T-helper 9 cell (primary cell): Measurements from ENCODE around the gene OR5B2.
"Not testable (repeated sequence)": the region's sequence is repeated elsewhere in the genome, so short reads cannot be mapped to it uniquely, and the experiment has no call there.

Experiments
- DNase-seq: peaks from one replicate; pipeline ENCODE4 v3.0.0-alpha.2; 2020
- total RNA-seq, 2 donors: gene quantifications; one replicate each; lab custom pipeline; 2026; lab: John Stamatoyannopoulos, UW

Gene OR5B2
- total RNA-seq: 0 reads per million in 2 donors

DNA sequence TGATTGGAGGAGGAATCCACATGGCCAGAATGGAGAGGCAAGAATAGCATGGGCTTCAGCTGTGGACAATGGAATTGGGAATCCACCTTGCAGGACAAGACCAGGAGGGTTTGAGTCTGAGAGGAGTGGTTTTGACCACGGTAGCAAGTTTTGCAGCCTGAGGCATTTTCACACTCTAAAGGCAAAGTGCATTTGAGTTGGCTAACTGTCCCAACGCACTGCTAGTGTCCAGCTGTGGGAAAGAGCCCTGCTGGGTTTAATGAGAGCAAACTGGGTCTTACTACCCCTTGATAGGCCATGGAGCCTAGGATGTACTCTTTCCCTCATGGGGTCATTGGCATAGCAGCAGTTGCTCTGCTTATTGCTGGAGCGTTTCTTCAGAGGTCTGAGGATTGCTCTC, at the start of gene OR5B2:
Gene OR5B2 (minus strand): TSS at position 101 of the 400 bp plus-strand sequence. CDS start 4,860 bp downstream, outside the sequence.
- no peak for DNase-seq

DNA sequence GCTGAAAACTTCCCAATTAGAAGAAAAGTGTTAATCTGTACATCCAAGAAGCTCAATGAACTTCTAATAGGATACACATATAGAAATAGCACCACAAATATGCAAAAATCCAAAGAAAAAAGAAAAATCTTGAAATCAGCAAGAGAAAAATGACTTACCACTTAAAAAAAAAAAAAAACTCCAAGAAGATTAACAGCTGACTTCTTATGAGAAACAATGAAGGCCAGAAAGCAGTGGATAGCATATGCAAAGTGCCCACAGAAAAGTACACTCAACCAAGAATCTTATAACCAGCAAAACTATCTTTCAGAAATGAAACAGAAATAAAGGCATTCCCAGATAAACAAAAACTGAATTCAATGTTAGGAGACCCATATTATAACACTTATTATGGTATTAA, 44.0 kb upstream of the OR5B2 start:
- DNase-seq: no peak

DNA sequence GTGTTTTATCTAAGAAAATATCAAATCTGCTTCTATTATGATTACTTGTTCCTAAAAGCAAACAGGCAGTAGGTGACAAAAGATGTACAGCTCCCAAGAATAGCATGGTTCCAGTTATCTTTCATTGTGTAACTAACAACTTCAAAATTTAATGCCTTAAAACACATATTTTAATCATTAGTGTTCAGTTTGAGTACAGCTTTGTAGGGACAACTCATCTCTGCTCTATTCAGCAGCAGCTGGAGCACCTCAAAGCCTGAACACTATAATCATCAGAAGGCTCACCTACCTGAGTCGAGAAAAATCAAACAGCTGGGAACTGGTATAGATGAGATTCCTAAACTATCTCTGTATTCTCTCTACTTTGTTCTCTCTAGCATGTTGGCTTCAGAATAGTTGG, 38.4 kb upstream of the OR5B2 start:
- DNase-seq: no peak

DNA sequence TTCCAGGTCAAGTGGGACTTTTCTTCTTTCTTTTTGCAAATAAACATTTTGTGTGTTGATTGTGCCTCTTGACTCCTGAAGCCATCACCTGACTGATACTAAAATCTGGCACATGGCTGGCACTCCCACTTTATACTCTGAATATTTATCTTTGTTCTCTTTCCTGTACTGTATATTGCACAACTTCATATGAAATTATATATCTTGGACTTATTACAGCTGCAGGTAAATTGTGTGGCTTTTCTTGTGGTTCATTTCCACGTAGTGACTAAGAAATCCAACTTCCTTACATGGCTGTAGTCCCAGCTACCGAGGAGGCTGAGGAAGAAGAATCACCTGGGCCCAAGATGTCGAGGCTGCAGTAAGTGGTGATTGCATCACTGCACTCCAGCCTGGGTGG, 37.8 kb upstream of the OR5B2 start:
- DNase-seq: no peak

DNA sequence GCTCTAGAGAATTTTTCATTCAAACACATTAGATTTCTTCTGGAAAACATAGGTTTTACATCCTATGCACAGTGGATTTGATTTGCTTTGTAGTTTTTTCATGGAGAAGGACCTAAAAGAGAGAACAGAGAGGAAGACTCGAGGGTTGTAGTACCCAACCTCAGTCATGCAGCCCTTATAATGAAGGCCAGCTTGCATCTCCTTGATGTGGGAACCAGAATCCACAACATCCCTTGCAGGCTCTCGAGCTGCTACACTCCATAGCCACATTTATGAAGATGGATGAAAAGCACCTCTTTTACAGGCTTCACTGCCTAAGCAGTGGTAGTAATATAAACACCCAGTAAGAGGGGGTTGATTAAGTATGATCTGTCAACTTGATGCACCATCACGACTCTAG, 23.7 kb upstream of the OR5B2 start:
- DNase-seq: no peak

DNA sequence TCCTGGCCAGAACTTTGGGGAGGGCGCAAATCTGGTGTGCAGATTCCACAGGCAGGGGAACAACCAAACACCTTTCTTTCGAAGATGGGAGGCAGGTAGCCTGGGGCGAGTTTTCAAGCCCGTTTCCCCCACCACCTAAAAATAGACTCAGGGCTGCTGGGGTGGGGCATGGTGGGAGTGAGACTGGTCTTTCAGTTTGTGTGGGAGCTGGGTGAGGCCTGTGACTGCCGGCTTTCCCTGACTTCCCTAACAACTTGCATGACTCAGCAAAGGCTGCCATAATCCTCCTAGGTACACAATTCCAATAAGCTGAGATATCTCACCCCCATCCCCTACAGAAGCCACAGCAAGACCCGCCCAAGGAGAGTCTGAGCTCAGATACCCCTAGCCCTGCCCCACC, 18.4 kb upstream of the OR5B2 start:
- no peak for DNase-seq

DNA sequence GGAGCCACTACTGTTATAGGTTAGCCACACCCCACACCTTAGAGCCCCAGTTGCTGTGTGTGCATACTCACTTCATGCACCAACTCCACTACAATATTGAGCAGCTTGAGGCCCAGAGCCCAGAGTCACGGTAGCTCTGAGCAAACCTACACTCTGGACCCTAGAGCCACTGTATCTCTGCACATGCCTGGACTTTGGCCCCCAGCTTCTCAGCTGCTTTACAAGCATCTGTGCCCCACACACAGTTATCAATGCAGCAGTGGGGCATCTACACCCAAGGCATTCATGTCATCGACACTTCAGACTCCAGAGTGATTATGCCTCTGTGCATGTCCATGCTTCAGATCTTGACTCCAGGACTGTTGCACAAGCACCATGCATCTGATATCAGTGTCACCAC, 16.4 kb upstream of the OR5B2 start:
- DNase-seq: no peak

DNA sequence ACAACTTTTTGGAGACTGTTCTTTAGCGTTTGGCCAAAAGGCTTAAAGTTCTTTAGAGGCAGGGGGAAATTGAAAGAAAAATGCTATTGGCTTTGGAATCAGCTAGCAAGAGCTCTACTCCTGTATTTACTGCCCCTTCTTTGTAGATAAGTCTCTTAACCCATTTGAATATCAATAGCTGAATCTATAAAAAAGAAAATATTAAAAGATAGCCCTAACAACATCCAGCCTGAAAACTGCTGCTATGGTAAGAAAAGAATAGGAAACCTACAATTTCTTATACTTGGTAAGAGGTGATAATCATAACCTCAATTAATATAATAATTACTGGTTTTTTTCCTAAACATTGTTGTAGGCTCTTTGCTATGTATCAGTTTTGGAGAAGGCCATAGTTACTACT, 14.2 kb upstream of the OR5B2 start, which contains the start of gene OR5B12:
Gene OR5B12 (minus strand): TSS at position 101 of the 400 bp plus-strand sequence. CDS start 2,085 bp downstream, outside the sequence.
- no peak for DNase-seq

DNA sequence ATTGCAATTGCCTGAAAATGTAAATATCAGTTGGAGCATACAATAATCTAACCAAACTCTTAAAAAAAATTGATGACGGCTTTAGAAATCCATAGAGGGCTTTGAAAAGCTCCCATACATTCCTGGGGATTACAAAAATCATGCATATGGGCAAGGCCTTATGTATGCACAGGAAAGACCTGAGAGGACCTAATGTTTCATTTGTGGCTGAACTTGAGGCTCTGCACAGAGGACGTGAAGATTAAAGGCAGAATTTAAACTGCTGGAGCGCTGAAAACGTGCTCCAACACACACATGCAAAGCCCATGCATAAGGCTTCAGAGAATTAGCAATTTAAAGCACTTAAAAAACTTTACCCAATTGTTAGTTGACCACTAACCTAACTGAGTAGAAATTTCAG, 10.6 kb upstream of the OR5B2 start:
- no peak for DNase-seq

DNA sequence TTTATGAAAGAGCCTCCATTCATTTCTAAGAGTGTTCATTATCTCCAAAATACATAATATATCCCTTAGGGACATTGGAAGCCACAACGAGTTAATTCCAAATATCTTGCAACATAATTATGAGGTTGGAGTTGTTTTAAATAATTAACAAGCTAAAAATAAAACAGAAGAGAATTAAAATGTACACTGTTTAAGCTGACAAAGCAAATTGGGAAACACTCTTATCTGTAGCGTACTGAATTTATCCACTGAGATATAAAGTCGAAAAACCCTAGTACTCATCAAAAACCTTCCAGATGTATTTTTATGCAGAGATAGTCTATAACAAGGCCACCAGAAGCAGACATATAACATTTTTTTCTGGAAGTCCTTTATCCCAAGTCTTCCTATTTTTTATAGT, 6.3 kb upstream of the OR5B2 start:
- no peak for DNase-seq

DNA sequence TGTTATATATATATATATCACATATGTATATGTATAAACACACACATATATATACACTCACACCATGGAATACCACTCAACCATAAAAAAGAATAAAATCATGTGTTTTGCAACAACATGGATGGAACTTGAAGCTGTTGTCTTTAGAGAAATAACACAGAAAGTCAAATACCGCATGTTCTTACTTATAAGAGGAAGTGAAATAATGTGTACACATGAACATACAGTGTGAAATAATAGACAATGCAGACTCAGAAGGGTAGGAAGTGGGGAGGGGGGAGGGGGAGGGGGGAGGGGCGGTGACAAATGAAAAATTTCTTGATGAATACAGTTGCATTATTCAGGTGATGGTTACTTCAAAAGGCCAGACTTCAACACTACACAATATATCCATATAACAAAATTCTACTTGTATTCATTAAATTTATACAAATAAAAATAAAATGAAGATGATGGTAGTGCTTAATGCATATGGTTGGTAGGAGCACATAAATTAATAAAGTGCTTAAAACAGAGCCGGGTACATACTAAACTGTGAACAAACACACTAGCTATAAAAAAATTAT, 5.8 kb upstream of the OR5B2 start:
- DNase-seq: no peak

DNA sequence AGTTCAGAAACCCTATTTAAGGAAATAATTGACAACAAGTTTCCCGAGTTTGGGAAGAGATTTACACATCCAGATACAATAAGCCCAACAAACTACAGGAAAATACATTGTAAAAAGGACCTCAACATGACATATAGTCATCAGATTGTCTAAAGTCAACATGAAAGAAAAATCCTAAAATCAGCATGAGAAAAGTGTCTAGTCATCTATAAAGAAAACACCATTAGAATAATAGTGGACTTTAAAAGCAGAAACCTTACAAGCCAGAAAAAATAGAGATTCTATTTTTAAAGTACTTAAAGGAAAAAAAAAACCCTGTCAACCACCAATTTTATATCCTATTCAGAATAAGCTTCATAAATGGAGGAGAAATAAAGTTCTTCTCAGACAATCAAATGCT, 1.4 kb upstream of the OR5B2 start:
- no peak for DNase-seq

DNA sequence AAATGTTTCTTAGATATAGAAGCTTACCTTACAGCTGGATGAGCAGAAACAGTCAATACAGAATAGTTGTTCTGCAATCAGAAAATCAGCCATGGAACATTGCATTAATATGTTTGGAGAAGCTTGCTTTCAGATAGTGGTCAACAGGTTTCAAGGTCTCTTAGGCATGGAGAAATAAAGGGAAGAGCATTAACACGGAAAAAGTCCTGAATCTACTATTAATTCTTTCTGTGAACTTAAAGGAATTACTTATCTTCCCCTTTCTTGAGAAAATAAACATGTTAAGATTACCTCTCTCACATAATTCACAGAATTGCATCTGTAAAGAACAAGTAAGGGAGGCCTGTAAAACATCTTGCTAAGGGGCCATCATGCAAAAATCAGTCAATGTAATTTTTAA, 21.1 kb downstream of the OR5B2 start, which contains the start of gene OR5B3:
Gene OR5B3 (minus strand): TSS at position 101 of the 400 bp plus-strand sequence. CDS start 3,465 bp downstream, outside the sequence.
- no peak for DNase-seq

DNA sequence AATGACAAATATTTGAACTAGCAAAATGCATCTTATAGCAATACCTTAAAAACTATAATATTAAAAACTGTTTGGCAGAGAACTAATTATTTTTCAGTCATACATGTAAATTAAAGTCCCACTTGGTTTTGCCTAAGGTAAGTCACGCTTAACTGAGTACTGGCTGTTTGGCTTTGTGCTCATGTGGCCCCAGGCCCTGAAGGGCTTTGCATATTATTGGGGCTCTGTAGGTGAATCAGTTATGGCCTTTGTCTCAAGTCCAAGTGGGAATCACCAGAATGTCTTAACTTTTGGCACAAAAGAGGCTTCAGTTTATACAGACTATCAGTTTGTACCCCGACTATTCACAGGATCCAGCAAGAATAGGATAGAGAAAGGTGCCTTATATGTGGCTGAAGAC, 28.3 kb downstream of the OR5B2 start:
- DNase-seq: not testable (repeated sequence)

DNA sequence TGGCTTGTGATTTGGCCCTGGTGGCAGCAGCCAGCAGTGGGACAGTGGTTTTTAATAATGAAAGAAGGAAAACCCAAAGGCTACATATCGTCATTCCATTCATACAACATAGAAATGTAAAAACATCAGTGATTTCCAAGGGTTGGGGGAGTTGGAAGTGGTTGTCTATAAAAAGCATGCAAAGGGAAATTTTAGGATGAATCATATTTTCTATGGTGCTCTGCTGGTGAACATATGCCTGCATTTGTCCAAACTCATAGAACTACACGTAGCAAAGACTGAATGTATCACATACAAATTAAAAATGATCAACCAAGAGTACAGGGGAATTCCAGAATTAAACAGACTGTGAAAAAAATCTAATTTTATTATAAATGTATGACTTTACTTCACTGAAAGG, 32.3 kb downstream of the OR5B2 start:
- no peak for DNase-seq

DNA sequence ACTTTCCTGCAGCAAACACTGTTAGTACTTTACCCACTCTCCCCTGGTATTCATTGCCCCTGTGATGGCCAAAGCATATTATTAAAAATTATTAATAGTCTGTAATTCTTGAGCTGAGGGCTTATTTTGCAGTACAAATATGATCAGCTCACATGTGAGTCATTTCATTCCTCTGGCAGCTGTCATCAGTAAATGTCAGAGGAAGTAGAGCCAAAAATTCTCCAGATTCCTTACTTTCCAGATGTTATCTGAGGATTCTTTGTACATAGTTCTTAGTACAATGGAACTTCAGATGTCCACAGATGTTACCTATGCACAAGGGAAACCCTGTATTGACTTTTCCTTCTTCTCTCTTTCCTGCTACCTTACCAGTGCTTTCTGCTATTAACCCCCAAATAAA, 33.7 kb downstream of the OR5B2 start:
- DNase-seq: no peak

DNA sequence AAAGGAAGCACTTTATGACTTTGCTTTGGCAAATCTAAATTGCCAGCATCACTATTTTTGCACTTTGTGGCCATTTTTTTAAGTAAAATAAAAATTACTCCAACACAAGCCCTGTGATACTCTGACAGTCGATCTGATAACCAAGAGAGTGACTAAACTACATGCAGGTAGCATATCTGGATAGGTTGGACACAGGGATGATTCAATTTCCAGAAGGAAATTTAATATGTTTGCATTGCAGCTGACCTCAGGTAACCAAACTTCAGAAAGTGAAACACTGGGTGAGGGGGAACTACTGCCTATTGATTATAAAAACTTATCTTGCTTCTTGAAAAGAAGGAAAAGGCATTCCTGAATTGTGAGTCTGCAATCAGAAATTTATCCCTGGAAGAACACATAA, 35.2 kb downstream of the OR5B2 start:
- DNase-seq: no peak

DNA sequence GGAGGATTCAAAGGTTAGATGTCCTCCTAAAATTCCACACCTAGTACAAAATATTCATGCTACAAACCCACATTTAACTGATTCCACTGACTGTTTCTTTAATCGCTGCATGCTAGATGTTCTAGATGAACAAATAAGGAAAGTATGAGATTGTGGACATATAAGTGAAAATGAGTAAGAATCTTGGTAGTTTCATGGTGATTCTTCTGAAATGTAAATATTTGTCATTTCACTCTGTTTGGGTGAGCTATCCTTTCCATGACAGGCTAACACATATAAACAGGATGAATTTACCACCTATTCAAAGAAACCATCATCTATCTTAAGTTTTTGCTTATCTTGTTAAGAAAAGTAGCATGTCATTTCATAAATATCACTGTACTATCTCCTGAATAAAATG, 36.0 kb downstream of the OR5B2 start:
- no peak for DNase-seq

DNA sequence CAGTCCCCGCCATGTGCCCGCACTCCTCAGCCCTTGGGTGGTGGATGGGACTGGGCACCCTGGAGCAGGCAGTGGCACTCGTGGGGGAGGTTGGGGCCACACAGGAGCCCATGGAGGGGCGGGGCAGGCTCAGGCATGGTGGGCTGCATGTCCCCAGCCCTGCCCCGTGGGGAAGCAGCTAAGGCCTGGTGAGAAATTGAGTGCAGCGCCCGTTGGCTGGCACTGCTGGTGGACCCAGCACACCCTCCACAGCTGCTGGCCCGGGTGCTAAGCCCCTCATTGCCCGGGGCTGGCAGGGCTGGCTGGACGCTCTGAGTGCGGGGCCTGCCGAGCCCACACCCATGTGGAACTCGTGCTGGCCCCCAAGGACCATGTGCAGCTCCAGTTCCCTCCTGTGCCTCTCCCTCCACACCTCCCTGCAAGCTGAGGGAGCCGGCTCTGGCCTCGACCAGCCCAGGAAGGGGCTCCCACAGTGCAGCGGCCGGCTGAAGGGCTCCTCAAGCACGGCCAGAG, 37.3 kb downstream of the OR5B2 start:
- no peak for DNase-seq
